Natural killer cell (primary cell): ENCODE data around the gene FMN1. TPM values are rescaled to one million over a fixed set of nuclear protein-coding genes. Genes with fewer than 3 reads are reported as not detected.

Source experiments
- ATAC-seq, 3 donors: fragments of 150-1000 bp in 2 of 3; fragments of 200-7000 bp in 1 of 3; cut with Tn5 transposase; 1 replicate in 1 of 3; 2 replicates in 2 of 3; pipeline ENCODE4 v1.10.0; 2021; ENCODE audit warnings: mild to moderate bottlenecking in 2 of 3, moderate library complexity in 2 of 3
- DNase-seq, 2 donors: peaks; one replicate each; pipeline versions ENCODE4 v3.0.0 to v3.0.0-alpha.2; 2013 to 2021; ENCODE audit warnings: mixed read lengths in 1 of 2
- H3K27ac ChIP-seq: one replicate; pipeline ENCODE4 v1.5.1; 2013; ENCODE audit warnings: mild to moderate bottlenecking, low read length
- H3K27me3 ChIP-seq: one replicate; pipeline ENCODE4 v1.6.1; 2013; ENCODE audit warnings: low read length; ENCODE audit not compliant: control insufficient read depth, insufficient read depth
- H3K36me3 ChIP-seq: one replicate; pipeline ENCODE4 v1.6.1; 2013; ENCODE audit warnings: low read length; ENCODE audit not compliant: control insufficient read depth, insufficient read depth
- H3K4me1 ChIP-seq: one replicate; pipeline ENCODE4 v1.6.1; 2013; ENCODE audit warnings: low read length; ENCODE audit not compliant: control insufficient read depth, insufficient read depth
- H3K4me3 ChIP-seq: one replicate; pipeline ENCODE4 v1.5.1; 2013; ENCODE audit warnings: low read length
- H3K9me3 ChIP-seq: one replicate; pipeline ENCODE4 v1.6.1; 2013; ENCODE audit warnings: low read length; ENCODE audit not compliant: control insufficient read depth, insufficient read depth
- H3K27ac Mint-ChIP-seq, 2 donors: one replicate each; pipeline ENCODE4 v1.8.0; 2022; ENCODE audit warnings: mild to moderate bottlenecking in 2 of 2, mixed read lengths in 2 of 2, moderate library complexity in 1 of 2
- H3K27me3 Mint-ChIP-seq, 2 donors: one replicate each; pipeline ENCODE4 v1.8.0; 2022; ENCODE audit warnings: low read depth in 2 of 2, mixed read lengths in 2 of 2
- H3K36me3 Mint-ChIP-seq: one replicate; pipeline ENCODE4 v1.8.0; 2022; ENCODE audit warnings: mixed read lengths
- H3K4me1 Mint-ChIP-seq, 2 donors: one replicate each; pipeline ENCODE4 v1.8.0; 2022; ENCODE audit warnings: mixed read lengths in 2 of 2
- H3K4me3 Mint-ChIP-seq: one replicate; pipeline ENCODE4 v1.8.0; 2022; ENCODE audit warnings: mild to moderate bottlenecking, moderate library complexity, mixed read lengths
- H3K9me3 Mint-ChIP-seq, 2 donors: one replicate each; pipeline ENCODE4 v1.8.0; 2022; ENCODE audit warnings: mixed read lengths in 2 of 2
- WGBS: methylation state at CpG from one replicate; pipeline ENCODE4 v1.1.7; 2013; ENCODE audit warnings: missing lambda C conversion rate; ENCODE audit not compliant: insufficient coverage; 5-methylcytosine and 5-hydroxymethylcytosine counted together
- intact Hi-C: fragments of 100-400 bp; cut with micrococcal nuclease; formaldehyde crosslinking; loops from one replicate; pipeline ENCODE4 v1.14.2; 2022
- total RNA-seq, 4 donors: library from RNA; stranded (reverse); fragments of 120-200 nt in 1 of 4; gene quantifications; one replicate each; pipeline versions ENCODE4 v1.2.3 to v1.2.4, GENCODE V29; 2013 to 2022
- TF ChIP-seq, protein P1 (sequence below): fragments of 200-600 bp; IDR thresholded peaks from one replicate; pipeline ENCODE4 v1.8.0; 2022; ENCODE audit warnings: antibody characterized with exemption

Gene FMN1
- total RNA-seq, 3 donors from 2014 or later (not counting 1 experiment from before 2014, with no cell fraction given): 2.0 to 19.2 (median 2.2) TPM

DNA sequence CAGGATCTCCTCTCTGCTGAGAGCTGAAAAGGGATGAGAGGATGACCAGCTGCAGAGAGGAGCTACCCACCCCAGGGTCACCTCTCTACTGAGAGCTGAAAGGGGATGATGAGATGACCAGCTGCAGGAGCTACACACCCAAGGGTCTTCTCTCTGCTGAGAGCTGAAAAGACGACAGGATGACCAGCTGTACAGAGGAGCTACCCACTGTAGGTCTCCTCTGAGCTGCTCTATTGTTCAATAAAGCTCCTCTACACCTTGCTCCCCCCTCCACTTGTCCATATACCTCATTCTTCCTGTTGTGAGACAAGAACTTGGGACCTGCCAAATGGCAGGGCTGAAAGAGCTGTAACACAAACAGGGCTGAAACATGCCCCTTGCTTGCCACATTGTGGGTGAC is 149.9 kb downstream of the FMN1 start:
- no peak for ATAC-seq

DNA sequence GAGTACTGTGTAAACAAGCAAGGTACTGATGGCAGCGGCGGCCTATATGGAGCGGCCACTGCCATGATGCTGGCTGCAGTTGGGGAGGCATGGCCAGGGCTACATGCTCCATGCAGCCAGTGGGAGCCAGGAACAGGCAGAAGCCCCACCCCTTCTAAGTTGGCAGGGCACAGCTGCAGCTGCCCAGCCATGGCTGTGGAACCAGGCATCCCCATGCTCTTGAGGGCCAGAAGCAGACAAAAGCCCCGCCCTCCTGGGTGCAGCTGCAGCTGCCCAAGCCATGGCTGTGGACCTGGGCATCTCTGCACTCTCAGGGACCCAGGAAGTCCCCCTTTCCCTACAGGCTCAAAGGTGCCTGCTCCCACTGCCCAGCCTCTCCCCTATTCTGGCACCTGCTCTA is 150.9 kb downstream of the FMN1 start:
- Mint-ChIP-seq H3K4me3 (no peak overlapping the region), H3K4me1 (no peaks in the 10 kb centered on the region), H3K36me3 (peaks cover 5% of the 10 kb centered on the region), H3K27me3 (peaks cover 6 to 19% of the 10 kb centered on the region in 2 donors), H3K27ac (no peak overlapping the region), H3K9me3 (no peaks in the 10 kb centered on the region)
- Histone ChIP-seq H3K9me3 (peaks cover 7% of the 10 kb centered on the region), H3K4me3 (no peak overlapping the region), H3K27me3 (no peaks in the 10 kb centered on the region), H3K36me3 (no peaks in the 10 kb centered on the region), H3K4me1 (no peaks in the 10 kb centered on the region), H3K27ac (no peak overlapping the region)
- TF ChIP-seq, protein P1, sequence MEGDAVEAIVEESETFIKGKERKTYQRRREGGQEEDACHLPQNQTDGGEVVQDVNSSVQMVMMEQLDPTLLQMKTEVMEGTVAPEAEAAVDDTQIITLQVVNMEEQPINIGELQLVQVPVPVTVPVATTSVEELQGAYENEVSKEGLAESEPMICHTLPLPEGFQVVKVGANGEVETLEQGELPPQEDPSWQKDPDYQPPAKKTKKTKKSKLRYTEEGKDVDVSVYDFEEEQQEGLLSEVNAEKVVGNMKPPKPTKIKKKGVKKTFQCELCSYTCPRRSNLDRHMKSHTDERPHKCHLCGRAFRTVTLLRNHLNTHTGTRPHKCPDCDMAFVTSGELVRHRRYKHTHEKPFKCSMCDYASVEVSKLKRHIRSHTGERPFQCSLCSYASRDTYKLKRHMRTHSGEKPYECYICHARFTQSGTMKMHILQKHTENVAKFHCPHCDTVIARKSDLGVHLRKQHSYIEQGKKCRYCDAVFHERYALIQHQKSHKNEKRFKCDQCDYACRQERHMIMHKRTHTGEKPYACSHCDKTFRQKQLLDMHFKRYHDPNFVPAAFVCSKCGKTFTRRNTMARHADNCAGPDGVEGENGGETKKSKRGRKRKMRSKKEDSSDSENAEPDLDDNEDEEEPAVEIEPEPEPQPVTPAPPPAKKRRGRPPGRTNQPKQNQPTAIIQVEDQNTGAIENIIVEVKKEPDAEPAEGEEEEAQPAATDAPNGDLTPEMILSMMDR: no peak
- WGBS: 62% methylated on average over 4 of the region's 4 CpGs
- DNase-seq: no peak
- no peak for ATAC-seq
- intact Hi-C loops: no loop called here

More for the DNA sequence above, 149.9 kb downstream of the FMN1 start:
- H3K27ac ChIP-seq: no peak overlapping the region
- WGBS: 56% methylated on average over 1 of the region's 1 CpG
- TF ChIP-seq, protein P1: no peak
- no peaks in the 10 kb centered on the region for H3K36me3 ChIP-seq
- H3K4me1 ChIP-seq: no peaks in the 10 kb centered on the region
- peaks cover 7% of the 10 kb centered on the region for H3K36me3 Mint-ChIP-seq
- H3K27ac Mint-ChIP-seq: no peak overlapping the region
- H3K9me3 Mint-ChIP-seq: no peaks in the 10 kb centered on the region
- H3K27me3 ChIP-seq: no peaks in the 10 kb centered on the region
- H3K4me3 Mint-ChIP-seq: no peak overlapping the region
- no peaks in the 10 kb centered on the region for H3K4me1 Mint-ChIP-seq
- H3K27me3 Mint-ChIP-seq: peaks cover 7 to 21% of the 10 kb centered on the region in 2 donors
- H3K4me3 ChIP-seq: no peak overlapping the region
- intact Hi-C loops: no loop called here
- DNase-seq: no peak
- H3K9me3 ChIP-seq: peaks cover 7% of the 10 kb centered on the region

DNA sequence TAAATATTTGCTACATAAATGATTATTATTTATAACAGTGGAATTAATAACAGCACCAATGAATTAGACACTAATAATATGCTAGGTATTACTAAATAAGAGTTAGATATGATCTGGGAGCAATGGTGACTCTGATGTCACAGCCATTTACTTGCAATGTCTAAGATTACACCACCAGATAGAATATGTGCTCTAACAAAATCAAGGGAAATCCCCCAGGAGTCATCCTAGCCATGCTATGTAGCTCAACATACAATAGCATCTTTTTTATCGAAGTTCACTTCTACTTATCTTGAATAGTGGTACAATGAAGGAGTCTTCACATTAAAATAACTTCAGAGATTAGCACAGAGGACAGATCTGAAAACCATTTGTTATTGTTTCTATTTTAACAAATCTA is 154.0 kb downstream of the FMN1 start:
- intact Hi-C loops: no loop called here
- no peaks in the 10 kb centered on the region for H3K36me3 ChIP-seq
- no peak overlapping the region for H3K27ac ChIP-seq
- Mint-ChIP-seq H3K4me3 (no peak overlapping the region), H3K27ac (no peak overlapping the region), H3K27me3 (peaks cover 3 to 14% of the 10 kb centered on the region in 2 donors), H3K36me3 (no peaks in the 10 kb centered on the region), H3K4me1 (no peaks in the 10 kb centered on the region), H3K9me3 (no peaks in the 10 kb centered on the region)
- ATAC-seq (no peak), DNase-seq (no peak)
- no peaks in the 10 kb centered on the region for H3K4me1 ChIP-seq
- no peaks in the 10 kb centered on the region for H3K27me3 ChIP-seq
- no CpG with 5 or more reads among the region's 1 CpG for WGBS
- H3K9me3 ChIP-seq: peaks cover 7% of the 10 kb centered on the region
- no peak overlapping the region for H3K4me3 ChIP-seq
- TF ChIP-seq, protein P1: no peak

DNA sequence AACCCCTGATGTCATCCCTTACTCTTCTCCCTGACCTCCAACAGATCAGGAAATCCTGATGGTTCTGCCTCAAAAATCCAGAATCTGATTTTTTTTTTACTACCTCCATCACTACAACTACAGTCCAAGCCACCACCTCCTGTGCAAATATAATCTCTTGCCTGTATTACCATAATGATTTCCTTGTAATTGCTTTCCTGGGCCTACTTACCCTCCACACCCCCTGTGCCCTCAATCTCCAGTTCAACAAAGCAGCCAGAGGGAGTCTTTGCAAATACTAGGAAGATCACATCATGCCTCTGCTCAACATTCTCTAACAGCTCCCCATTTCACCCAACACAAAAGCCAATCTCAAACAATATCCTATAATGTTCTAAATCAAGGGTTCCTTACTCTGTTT is 159.9 kb downstream of the FMN1 start:
- no peaks in the 10 kb centered on the region for H3K4me1 ChIP-seq
- H3K36me3 Mint-ChIP-seq: no peaks in the 10 kb centered on the region
- no peaks in the 10 kb centered on the region for H3K36me3 ChIP-seq
- intact Hi-C loops: no loop called here
- DNase-seq (no peak), ATAC-seq (no peak)
- no peaks in the 10 kb centered on the region for H3K4me1 Mint-ChIP-seq
- H3K4me3 ChIP-seq: no peak overlapping the region
- H3K27me3 ChIP-seq: no peaks in the 10 kb centered on the region
- H3K4me3 Mint-ChIP-seq: no peak overlapping the region
- H3K27me3 Mint-ChIP-seq: peaks cover 9 to 10% of the 10 kb centered on the region in 2 donors
- no peak overlapping the region for H3K27ac Mint-ChIP-seq
- no peaks in the 10 kb centered on the region for H3K9me3 Mint-ChIP-seq
- H3K27ac ChIP-seq: no peak overlapping the region
- no peaks in the 10 kb centered on the region for H3K9me3 ChIP-seq
- TF ChIP-seq, protein P1: no peak
